ENCODE measurements around the gene PRKCA.

Gene PRKCA

DNA sequence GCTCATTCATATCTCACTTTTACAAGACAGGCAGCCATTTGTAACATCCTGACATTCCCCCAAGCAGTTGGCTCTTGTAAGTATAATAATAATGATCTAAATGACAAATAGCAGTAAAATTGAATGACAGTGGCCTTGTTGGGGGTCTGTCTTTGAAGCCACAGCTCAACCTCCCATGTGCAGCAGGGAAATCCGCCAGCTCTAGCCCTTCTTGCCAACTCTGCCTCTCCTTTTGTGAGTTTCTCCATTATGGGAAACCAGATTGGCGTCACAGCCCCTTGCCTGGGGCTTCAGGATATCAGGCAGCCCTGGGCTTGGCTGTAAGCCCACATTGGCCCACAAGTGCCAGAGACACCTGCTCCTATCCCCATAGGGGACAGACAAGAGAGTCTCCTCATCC lies 462.1 kb downstream of the PRKCA start:
- Mint-ChIP-seq H3K4me1 (ENCODE audit: low read depth) (peaks cover 7% of the 10 kb centered on the region), H3K27me3 (ENCODE audit: low read depth) (no peaks in the 10 kb centered on the region), H3K4me3 (no peak overlapping the region), H3K36me3 (ENCODE audit: low read depth) (peaks cover 16% of the 10 kb centered on the region), H3K27ac (no peak overlapping the region), H3K9me3 (no peaks in the 10 kb centered on the region)

DNA sequence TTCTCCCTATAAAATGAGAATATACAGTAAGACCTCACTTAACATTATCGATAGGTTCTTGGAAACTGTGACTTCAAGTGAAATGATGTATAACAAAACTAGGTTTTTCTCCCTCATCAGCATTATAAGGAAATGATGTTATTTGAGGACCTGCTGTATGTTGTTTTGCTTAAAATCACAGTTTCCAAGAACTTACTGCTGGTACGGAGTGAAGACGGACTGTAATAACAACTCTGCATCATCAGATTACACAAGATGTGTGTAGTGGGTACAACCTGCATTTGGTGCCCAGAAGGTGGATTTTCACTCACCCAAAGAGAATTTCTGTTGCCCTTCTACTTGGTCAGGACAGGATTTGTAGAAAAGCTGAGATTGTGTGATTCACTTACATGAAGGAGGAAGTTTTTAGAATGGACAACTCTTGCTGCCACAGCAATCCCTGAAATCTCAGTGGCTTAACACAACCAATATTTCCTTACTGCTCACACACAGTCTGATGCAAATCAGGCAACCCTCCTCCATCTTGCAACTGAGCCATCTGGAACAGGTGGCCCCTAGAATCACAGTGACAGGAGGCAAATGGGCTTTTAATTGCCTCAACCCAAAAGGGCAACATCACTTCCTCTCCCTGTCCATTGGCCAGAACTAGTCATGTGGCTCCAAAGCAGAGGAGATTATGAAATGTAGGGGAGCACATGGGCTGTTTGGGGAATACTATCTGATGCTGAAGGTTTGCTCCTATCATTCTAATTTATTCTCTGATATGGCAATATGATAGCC lies 464.9 kb downstream of the PRKCA start:
- Mint-ChIP-seq H3K27me3 (ENCODE audit: low read depth) (no peaks in the 10 kb centered on the region), H3K4me3 (no peak overlapping the region), H3K4me1 (ENCODE audit: low read depth) (peaks cover 7% of the 10 kb centered on the region), H3K9me3 (no peaks in the 10 kb centered on the region), H3K36me3 (ENCODE audit: low read depth) (peaks cover 16% of the 10 kb centered on the region), H3K27ac (peak overlapping the region; percentile 59)

DNA sequence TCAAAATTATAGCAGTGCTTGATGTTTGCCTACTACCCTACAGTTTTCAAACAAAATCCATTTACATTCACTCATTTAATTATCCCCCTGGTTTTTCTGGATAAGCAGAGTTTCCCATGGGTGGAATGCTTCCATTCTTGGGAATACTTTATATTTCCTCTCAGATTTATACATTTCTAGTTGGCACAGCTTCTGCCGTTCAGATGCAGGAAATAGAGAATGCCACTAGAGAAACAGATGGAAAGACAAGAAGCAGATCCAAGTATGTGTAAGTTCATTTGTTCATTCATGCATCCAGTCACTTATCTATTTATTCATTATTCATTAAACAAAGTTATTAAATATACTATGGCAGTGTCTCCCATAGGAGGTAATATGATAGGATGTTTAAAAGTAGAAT lies 467.5 kb downstream of the PRKCA start:
- H3K27ac Mint-ChIP-seq: no peak overlapping the region
- H3K4me3 Mint-ChIP-seq: no peak overlapping the region
- no peaks in the 10 kb centered on the region for H3K27me3 Mint-ChIP-seq (ENCODE audit: low read depth)
- peaks cover 7% of the 10 kb centered on the region for H3K4me1 Mint-ChIP-seq (ENCODE audit: low read depth)
- H3K36me3 Mint-ChIP-seq (ENCODE audit: low read depth): peaks cover 22% of the 10 kb centered on the region
- no peaks in the 10 kb centered on the region for H3K9me3 Mint-ChIP-seq

DNA sequence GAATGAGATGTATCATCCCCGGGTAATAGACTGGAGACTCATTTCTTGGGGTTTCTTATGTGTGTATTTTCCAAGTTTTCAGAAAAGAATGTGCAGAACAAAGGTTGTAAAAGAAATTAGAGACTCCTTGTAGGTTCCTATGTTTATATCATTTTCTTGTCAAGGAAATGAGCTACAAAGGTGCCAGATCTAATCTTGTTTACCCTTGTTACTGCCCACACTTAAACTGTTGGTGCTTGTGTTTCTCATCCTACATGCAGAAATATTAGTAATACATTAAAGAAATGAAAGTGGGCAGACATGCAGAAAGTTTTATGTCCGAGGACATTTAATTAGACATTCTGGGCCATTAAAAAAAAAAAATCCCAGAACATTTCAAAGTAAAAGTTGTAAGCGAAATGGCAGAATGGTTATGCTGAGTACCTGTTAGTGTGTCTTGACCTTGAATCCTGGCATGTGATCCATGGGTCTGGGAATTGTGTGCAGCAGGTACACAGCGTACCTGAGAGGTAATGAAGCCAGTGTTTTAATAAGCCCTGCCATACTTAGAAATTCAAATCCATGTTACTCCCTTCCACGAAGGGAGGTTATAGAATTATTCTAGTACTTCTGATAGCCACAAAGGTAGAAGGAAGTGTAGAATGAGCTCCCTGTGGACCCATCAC lies 469.9 kb downstream of the PRKCA start:
- H3K9me3 Mint-ChIP-seq: no peaks in the 10 kb centered on the region
- H3K4me1 Mint-ChIP-seq (ENCODE audit: low read depth): peaks cover 4% of the 10 kb centered on the region
- H3K27ac Mint-ChIP-seq: no peak overlapping the region
- peaks cover 21% of the 10 kb centered on the region for H3K36me3 Mint-ChIP-seq (ENCODE audit: low read depth)
- H3K27me3 Mint-ChIP-seq (ENCODE audit: low read depth): no peaks in the 10 kb centered on the region
- H3K4me3 Mint-ChIP-seq: no peak overlapping the region

GRCh38 chr17:66775271-66775670 lies 472.9 kb downstream of the PRKCA start:
- H3K27ac Mint-ChIP-seq: no peak overlapping the region
- no peaks in the 10 kb centered on the region for H3K4me1 Mint-ChIP-seq (ENCODE audit: low read depth)
- no peaks in the 10 kb centered on the region for H3K9me3 Mint-ChIP-seq
- no peaks in the 10 kb centered on the region for H3K27me3 Mint-ChIP-seq (ENCODE audit: low read depth)
- H3K4me3 Mint-ChIP-seq: no peak overlapping the region
- peaks cover 18% of the 10 kb centered on the region for H3K36me3 Mint-ChIP-seq (ENCODE audit: low read depth)

DNA sequence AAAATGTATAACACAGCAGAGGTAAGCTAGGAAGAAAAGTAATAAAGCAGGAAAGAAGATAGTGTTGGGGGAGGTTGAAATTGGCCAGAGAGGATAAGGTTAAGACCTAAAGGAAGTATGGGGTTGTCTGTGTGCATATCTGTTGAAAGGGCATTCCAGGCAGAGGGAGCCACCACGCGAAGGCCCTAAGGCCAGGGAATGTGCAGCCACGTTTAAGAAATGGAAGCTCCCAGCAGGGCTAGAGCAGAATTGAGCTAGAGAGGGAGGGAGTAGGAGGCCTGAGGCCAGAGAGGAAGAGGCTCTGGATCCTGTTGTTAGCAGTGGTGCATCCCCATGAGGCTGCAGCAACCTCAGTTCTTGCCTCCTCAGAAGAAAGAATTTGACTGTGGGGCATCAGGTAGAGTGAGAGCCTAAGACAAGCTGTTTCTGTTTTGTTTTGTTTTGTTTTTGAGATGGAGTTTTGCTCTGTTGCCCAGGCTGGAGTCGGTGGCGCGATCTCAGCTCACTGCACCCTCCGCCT lies 473.5 kb downstream of the PRKCA start:
- Mint-ChIP-seq H3K4me1 (ENCODE audit: low read depth) (no peaks in the 10 kb centered on the region), H3K4me3 (no peak overlapping the region), H3K27ac (no peak overlapping the region), H3K36me3 (ENCODE audit: low read depth) (peaks cover 15% of the 10 kb centered on the region), H3K9me3 (no peaks in the 10 kb centered on the region), H3K27me3 (ENCODE audit: low read depth) (no peaks in the 10 kb centered on the region)

DNA sequence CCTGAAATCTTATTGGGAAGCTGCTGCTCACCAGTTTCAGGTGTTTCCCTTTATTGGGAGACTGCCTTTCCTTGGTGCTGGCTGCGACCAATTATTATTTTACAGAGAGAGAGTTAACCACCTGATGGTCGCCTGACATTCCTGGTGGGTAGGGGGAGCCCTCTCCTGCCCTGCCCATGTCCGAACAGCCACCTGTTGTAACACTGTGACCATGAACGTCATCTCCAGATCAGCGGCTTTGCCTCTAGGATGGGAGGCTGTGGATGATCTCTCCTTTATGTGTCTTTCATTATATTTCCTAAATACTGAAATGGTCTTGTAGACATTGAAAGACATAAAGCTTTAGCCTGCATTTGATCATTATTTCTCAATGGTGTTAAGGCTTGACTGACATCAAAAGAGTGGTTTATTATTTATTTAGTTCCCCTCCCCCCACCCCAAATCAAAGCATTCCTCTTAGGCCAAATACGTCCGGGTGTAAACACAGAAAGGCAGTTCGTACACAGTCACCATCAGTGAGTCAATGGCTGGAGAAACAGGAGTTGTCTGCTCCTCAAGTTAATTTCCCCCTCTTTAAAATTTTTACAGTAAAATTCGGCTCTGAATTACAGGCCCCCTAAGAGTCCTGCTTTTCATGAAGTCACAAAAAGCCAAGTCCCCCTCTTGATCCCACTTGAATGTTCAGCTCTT lies 474.7 kb downstream of the PRKCA start:
- no peak overlapping the region for H3K4me3 Mint-ChIP-seq
- no peaks in the 10 kb centered on the region for H3K9me3 Mint-ChIP-seq
- no peaks in the 10 kb centered on the region for H3K4me1 Mint-ChIP-seq (ENCODE audit: low read depth)
- no peak overlapping the region for H3K27ac Mint-ChIP-seq
- H3K27me3 Mint-ChIP-seq (ENCODE audit: low read depth): no peaks in the 10 kb centered on the region
- H3K36me3 Mint-ChIP-seq (ENCODE audit: low read depth): peaks cover 17% of the 10 kb centered on the region

DNA sequence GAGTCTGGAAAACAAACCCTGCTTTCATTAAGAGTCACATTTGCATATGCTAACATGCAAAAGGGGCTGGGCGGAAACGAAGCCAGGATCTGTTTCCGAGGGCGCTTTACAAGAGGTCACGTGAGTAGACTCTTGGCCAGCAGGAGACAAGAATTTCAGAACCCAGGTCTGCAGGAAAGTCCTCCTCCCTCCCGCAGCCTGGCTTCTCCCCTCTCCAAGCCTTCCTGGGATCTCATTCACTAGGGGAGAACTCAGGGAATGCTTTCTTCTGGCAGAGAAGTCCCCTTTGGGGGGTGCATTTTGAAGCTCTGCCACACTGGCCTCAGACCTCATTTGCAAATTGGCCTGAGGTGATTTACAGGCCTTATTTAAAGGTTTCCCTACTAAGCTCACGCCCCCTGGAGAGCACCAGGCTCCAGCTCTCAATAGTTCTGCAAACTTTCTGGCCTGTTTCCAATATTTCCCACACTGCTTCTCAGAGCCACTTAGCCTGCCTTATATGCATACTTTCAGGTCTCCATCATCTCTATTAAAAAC lies 475.3 kb downstream of the PRKCA start:
- Mint-ChIP-seq H3K4me1 (ENCODE audit: low read depth) (no peaks in the 10 kb centered on the region), H3K4me3 (no peak overlapping the region)

DNA sequence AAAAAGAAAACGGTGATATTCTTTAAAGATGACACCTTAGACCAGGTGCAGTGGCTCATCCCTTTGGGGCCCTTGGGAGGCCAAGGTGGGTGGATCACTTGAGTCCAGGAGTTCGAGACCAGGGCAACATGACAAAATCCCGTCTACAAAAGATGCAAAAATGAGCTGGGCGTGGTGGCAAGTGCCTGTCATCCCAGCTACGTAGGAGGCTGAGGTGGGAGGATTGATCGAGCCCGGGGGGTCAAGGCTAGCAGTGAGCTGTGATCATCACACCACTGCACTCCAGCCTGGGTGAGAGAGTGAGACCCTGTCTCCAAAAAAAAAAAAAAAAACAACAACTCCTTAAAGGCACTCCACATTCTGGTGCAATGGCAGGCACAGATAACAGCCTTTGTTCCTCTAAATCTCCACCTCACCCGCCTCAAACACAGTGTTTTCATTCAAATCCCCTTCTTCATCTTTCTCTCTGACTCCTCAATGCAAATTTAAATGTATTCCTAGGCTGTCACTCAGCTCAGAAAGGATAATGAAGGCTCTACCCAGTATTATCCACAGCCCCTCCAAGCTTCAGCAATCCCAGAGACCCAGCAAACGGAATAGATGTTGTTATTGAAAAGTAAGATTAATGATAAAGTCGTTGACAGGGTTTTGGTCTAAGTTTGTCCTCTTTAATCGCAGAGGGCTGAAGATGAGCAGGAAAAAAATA lies 476.3 kb downstream of the PRKCA start:
- H3K36me3 Mint-ChIP-seq (ENCODE audit: low read depth): peaks cover 17% of the 10 kb centered on the region
- no peaks in the 10 kb centered on the region for H3K9me3 Mint-ChIP-seq
- H3K4me3 Mint-ChIP-seq: no peak overlapping the region
- no peaks in the 10 kb centered on the region for H3K4me1 Mint-ChIP-seq (ENCODE audit: low read depth)
- no peak overlapping the region for H3K27ac Mint-ChIP-seq
- no peaks in the 10 kb centered on the region for H3K27me3 Mint-ChIP-seq (ENCODE audit: low read depth)

More for the DNA sequence above, 475.3 kb downstream of the PRKCA start:
- H3K9me3 Mint-ChIP-seq: no peaks in the 10 kb centered on the region
- H3K27me3 Mint-ChIP-seq (ENCODE audit: low read depth): no peaks in the 10 kb centered on the region
- H3K36me3 Mint-ChIP-seq (ENCODE audit: low read depth): peaks cover 17% of the 10 kb centered on the region
- H3K27ac Mint-ChIP-seq: no peak overlapping the region

DNA sequence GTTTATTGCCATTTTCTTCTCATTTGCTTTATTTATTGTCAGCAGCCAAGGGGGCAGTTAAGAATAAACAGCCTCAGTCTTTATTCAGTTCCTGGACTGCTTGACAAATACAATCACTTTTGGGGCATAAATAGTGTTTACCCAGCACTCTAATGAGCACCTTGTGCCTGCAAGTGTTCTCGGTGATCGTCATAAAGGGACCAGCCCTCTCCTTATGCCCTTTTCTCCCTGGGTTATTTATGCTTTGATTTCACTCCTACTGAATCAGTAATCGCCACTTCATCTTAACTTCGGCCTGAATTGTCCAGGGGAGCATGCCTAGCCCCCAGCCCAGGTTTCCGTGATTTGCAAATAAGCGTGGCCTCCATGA lies 476.8 kb downstream of the PRKCA start:
- Mint-ChIP-seq H3K4me1 (ENCODE audit: low read depth) (no peaks in the 10 kb centered on the region), H3K27ac (no peak overlapping the region), H3K9me3 (no peaks in the 10 kb centered on the region), H3K4me3 (no peak overlapping the region), H3K27me3 (ENCODE audit: low read depth) (no peaks in the 10 kb centered on the region), H3K36me3 (ENCODE audit: low read depth) (peaks cover 12% of the 10 kb centered on the region)

DNA sequence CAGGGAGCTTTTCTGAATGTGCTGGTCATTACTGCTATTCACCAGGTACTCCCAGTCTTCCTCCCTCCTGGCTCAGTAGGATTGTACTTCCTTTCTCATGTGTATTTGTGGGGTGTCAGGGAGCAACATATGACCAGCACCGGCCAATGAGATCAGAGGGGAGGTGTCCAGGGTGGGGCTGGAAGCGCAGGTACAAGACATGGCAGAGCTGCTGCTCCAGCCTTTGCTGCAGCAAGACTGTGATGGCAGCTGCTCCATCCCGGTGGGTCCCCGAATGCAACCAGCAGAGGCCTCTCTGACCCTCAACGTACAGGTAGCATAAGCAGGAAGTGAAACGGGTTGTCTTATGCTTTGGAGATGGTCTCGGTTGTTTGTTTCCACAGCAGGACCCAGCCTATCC lies 478.7 kb downstream of the PRKCA start:
- Mint-ChIP-seq H3K4me3 (no peak overlapping the region), H3K27me3 (ENCODE audit: low read depth) (no peaks in the 10 kb centered on the region), H3K4me1 (ENCODE audit: low read depth) (no peaks in the 10 kb centered on the region), H3K27ac (no peak overlapping the region), H3K9me3 (no peaks in the 10 kb centered on the region), H3K36me3 (ENCODE audit: low read depth) (peaks cover 7% of the 10 kb centered on the region)

DNA sequence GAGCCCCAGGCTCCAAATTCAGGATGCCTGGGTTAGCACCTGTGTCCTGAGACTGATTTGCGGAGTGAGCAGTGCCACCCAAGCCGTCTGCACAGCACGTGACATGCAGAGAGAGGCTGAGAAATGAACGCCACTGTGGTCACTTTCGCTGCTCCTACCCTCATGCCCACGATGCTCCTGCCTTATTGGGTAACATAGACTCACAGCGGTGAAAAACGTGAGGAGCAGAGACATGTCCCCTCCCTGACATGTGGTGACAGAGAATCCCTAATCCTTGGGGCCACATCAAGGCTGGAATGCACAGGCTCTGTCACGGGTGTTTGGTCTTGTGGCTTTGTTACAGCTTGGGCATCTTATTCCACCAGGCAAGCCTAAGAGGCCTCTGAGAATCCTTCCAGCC lies 480.4 kb downstream of the PRKCA start:
- no peaks in the 10 kb centered on the region for H3K27me3 Mint-ChIP-seq (ENCODE audit: low read depth)
- no peak overlapping the region for H3K4me3 Mint-ChIP-seq
- H3K36me3 Mint-ChIP-seq (ENCODE audit: low read depth): peaks cover 14% of the 10 kb centered on the region
- H3K4me1 Mint-ChIP-seq (ENCODE audit: low read depth): no peaks in the 10 kb centered on the region
- H3K27ac Mint-ChIP-seq: no peak overlapping the region
- H3K9me3 Mint-ChIP-seq: no peaks in the 10 kb centered on the region

DNA sequence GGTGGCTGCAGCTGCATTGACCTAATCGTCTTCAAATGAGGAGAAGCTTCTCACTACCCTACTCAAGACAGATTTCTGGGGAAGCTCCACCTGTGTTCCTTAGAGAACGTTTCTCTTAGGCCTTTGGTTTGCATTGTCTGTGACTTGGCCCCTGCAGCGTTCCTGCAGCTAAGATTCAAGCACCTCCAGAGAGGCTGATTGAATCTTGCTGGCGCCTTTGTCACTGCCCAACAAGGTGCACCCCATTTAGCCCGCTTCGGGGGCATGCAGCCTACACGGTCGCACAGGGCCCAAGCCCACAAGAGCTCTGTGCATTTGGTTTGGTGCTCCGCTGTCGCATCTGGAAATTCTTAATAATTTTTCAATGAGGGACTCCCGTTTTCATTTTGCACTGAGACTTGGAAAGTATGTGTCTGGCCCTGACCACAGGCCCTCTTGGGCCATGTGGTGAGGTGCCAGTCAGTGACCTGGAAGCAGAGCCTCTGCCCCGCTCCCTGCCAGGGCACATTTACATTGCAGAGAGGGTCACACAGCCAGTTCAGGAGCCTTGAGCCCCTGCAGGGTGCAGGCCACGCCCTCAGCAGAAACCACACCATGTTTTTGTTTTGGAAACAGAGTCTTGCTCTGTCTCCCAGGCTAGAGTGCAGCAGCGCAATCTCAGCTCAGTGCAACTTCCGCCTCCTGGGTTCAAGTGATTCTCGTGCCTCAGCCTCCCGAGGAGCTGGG lies 481.4 kb downstream of the PRKCA start:
- no peaks in the 10 kb centered on the region for H3K9me3 Mint-ChIP-seq
- no peaks in the 10 kb centered on the region for H3K27me3 Mint-ChIP-seq (ENCODE audit: low read depth)
- H3K4me3 Mint-ChIP-seq: no peak overlapping the region
- H3K27ac Mint-ChIP-seq: no peak overlapping the region
- H3K36me3 Mint-ChIP-seq (ENCODE audit: low read depth): peaks cover 14% of the 10 kb centered on the region
- H3K4me1 Mint-ChIP-seq (ENCODE audit: low read depth): no peaks in the 10 kb centered on the region
